Esophagus squamous epithelium (tissue), 5 donors: ENCODE results near the gene EIF2B5. TPM values are rescaled to one million over a fixed set of nuclear protein-coding genes. Genes with fewer than 3 reads are reported as not detected.

Source experiments
- DNase-seq: peaks from one replicate; lab custom pipeline; 2025; lab: John Stamatoyannopoulos, UW
- H3K27ac ChIP-seq, 4 donors: fragments of 200-600 bp; sonication (generic); one replicate each; pipeline ENCODE4 v1.5.1; 2016 to 2019; ENCODE audit warnings: mild to moderate bottlenecking in 1 of 4
- H3K27me3 ChIP-seq, 4 donors: fragments of 200-600 bp; sonication (generic); 1 replicate in 3 of 4; 2 replicates in 1 of 4; pipeline versions ENCODE4 v1.5.1 to v1.6.0; 2017 to 2021; ENCODE audit warnings: antibody characterized with exemption in 1 of 4
- H3K36me3 ChIP-seq, 3 donors: fragments of 200-600 bp; sonication (generic); one replicate each; pipeline ENCODE4 v1.5.1; 2016 to 2019
- H3K4me1 ChIP-seq, 3 donors: fragments of 200-600 bp; sonication (generic); one replicate each; pipeline ENCODE4 v1.5.1; 2017 to 2019
- H3K4me3 ChIP-seq, 4 donors: fragments of 200-600 bp; sonication (generic); 1 replicate in 3 of 4; 2 replicates in 1 of 4; pipeline ENCODE4 v1.5.1; 2016 to 2019; ENCODE audit warnings: mild to moderate bottlenecking in 2 of 4, moderate library complexity in 1 of 4
- H3K9me3 ChIP-seq, 3 donors: fragments of 200-600 bp; sonication (generic); one replicate each; pipeline ENCODE4 v1.5.1; 2016 to 2019
- POLR2A ChIP-seq, 4 donors: fragments of 450-650 bp; IDR thresholded peaks; one replicate each; pipeline ENCODE4 v1.6.1; 2017; ENCODE audit warnings: antibody characterized with exemption in 4 of 4, mild to moderate bottlenecking in 4 of 4, moderate library complexity in 3 of 4
- WGBS, 2 donors: methylation state at CpG; one replicate each; pipeline ENCODE4 v1.1.5; 2018; 5-methylcytosine and 5-hydroxymethylcytosine counted together
- intact Hi-C: fragments of 100-400 bp; cut with DNase I; formaldehyde crosslinking; loops from one replicate; pipeline ENCODE4 v1.15.0; 2022
- total RNA-seq, 4 donors: library from RNA; depleted of rRNA; stranded (reverse); fragments of >200 nt; gene quantifications; one replicate each; pipeline ENCODE4 v1.1.0, GENCODE V29; 2016
- TF ChIP-seq, protein P1 (sequence below), 6 experiments: fragments of 450-650 bp in 4 of 6; fragments of 200-600 bp in 2 of 6; sonication (generic) in 2 of 6; IDR thresholded peaks; one replicate each; pipeline ENCODE4 v1.5.1; 2016 to 2019; ENCODE audit warnings: antibody characterized with exemption in 6 of 6, mild to moderate bottlenecking in 4 of 6, moderate library complexity in 4 of 6
- donor health status: DM: yes; HTN: yes; CAD: no.

Gene EIF2B5
- total RNA-seq, 4 donors from 2014 or later = 27.2 to 51.5 (median 42.1) TPM

DNA sequence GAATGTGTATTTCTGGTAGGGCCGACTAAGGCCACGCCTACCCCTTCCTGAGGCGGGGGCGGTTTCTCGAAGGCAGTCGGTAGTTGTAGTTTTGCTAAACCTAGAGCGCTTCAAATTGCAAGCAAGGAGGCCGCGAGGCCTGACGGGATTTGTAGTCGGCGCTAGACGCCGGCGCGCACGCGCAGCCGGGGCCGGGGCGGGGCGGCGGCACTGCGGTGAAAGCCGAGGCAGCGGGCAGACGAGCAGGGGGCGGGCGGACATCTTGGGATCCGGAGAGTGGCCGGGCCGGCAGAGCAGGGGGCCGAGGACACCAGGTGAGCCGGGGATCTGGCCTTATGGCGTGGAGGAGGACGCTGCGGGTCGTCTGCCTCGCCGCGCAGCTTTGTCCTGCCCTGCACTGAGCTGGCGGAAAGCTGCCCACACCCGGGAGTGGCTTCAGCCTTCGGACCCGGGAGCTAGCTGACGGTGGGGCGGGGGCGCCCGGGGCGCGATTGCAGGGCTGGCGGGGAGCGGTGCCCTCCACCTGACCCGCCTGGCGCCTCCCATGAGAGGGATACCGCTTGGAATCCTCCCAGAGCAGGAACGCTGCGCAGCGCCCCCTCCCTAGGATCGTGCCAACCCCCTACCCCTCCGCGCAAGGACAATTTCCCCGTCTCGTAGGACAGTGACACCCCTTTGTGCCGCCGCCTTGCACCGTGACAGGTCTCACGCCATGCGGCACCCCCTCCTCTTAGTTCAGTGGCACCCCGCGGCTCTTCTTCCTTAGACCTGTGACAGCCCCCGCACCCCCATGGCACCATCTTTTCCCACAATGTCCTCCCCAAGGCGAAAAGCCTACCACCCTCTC lies 39.7 kb downstream of the EIF2B5 start, which contains the start of gene AP2M1:
Gene AP2M1, plus strand, starts transcription at position 210 of the 847 bp plus-strand sequence. CDS start 2,139 bp downstream, outside the sequence.
- peak in 3 of 4 donors; percentile 66 to 87 (median 79) for TF ChIP-seq POLR2A (IDR thresholded peaks at IDR 0.05)
- TF ChIP-seq, protein P1, sequence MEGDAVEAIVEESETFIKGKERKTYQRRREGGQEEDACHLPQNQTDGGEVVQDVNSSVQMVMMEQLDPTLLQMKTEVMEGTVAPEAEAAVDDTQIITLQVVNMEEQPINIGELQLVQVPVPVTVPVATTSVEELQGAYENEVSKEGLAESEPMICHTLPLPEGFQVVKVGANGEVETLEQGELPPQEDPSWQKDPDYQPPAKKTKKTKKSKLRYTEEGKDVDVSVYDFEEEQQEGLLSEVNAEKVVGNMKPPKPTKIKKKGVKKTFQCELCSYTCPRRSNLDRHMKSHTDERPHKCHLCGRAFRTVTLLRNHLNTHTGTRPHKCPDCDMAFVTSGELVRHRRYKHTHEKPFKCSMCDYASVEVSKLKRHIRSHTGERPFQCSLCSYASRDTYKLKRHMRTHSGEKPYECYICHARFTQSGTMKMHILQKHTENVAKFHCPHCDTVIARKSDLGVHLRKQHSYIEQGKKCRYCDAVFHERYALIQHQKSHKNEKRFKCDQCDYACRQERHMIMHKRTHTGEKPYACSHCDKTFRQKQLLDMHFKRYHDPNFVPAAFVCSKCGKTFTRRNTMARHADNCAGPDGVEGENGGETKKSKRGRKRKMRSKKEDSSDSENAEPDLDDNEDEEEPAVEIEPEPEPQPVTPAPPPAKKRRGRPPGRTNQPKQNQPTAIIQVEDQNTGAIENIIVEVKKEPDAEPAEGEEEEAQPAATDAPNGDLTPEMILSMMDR (IDR thresholded peaks at IDR 0.05) = no peak
- 0 to 1% methylated on average over 21 to 49 of the region's 73 CpGs for WGBS, 2 donors

DNA sequence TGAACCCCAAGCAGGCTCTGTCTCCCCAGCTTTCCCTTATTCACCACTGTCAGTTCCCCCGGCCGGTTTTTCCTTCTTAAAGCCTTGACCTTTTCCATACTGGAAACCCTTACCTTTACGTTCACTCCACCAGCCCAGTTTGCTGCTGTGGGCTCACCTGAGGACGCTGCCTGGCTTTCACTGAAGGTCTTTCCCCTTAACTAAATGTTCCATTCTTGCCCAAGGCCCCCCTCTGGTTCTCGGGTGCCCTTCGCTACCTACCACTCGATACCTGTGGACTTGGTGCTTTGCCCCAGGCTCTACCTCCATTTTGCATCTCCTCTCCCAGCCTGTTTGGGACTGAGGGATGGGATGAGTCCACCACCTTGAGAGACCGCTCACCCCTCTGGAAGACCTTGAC lies 40.3 kb downstream of the EIF2B5 start:
- intact Hi-C loops = no loop called here
- Histone ChIP-seq H3K4me3 (peak overlapping the region; percentile 97 to 100 (median 99)), H3K36me3 (peaks cover 29 to 54% (median 42%) of the 10 kb centered on the region in 3 donors), H3K27ac (peak overlapping the region; percentile 96 to 98 (median 98)), H3K27me3 (no peaks in the 10 kb centered on the region), H3K9me3 (no peaks in the 10 kb centered on the region), H3K4me1 (peaks cover 48 to 77% (median 59%) of the 10 kb centered on the region in 3 donors)
- TF ChIP-seq POLR2A (IDR thresholded peaks at IDR 0.05) = no peak
- TF ChIP-seq, protein P1 (IDR thresholded peaks at IDR 0.05) = no peak
- 4 to 17% methylated on average over 7 to 8 of the region's 8 CpGs for WGBS, 2 donors
- DNase-seq = no peak

More for the DNA sequence above, 39.7 kb downstream of the EIF2B5 start, which contains the start of gene AP2M1:
- peaks cover 48 to 77% (median 59%) of the 10 kb centered on the region in 3 donors for H3K4me1 ChIP-seq
- no peaks in the 10 kb centered on the region for H3K27me3 ChIP-seq
- H3K9me3 ChIP-seq = no peaks in the 10 kb centered on the region
- H3K4me3 ChIP-seq = peak within 1 kb of the TSS; percentile 97 to 100 (median 99)
- peak within 1 kb of the TSS; percentile 96 to 98 (median 98) for H3K27ac ChIP-seq
- peaks cover 28 to 54% (median 38%) of the 10 kb centered on the region in 3 donors for H3K36me3 ChIP-seq
- intact Hi-C loops = no loop called here
- DNase-seq = peak; percentile 94

DNA sequence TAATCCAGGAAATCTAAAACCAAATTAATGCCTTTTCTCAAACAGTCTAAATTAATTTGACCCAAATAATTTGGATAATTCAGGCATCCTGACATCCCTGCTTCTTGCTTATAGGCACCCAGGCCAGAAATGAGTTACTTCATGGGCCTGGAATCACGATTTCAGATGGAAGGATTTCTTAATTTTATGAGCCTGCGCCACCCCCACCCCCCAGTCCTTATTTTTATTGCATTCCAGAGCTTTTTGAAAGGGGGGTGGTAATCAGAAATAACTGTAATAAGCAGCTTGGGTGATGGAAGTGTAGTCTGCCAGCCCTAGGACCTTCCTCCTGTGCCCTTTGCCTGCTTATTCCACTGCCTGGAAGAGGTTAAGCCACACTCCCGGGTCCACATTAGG lies 40.8 kb downstream of the EIF2B5 start:
- no peaks in the 10 kb centered on the region for H3K9me3 ChIP-seq
- H3K27me3 ChIP-seq = no peaks in the 10 kb centered on the region
- WGBS, 2 donors = 16 to 21% methylated on average over 3 of the region's 3 CpGs
- H3K36me3 ChIP-seq = peaks cover 30 to 54% (median 42%) of the 10 kb centered on the region in 3 donors
- TF ChIP-seq POLR2A (IDR thresholded peaks at IDR 0.05) = no peak
- TF ChIP-seq, protein P1 (IDR thresholded peaks at IDR 0.05) = no peak
- H3K4me3 ChIP-seq = peak overlapping the region; percentile 97 to 100 (median 99)
- intact Hi-C loops = no loop called here
- H3K4me1 ChIP-seq = peaks cover 48 to 73% (median 59%) of the 10 kb centered on the region in 3 donors
- no peak for DNase-seq
- peak overlapping the region; percentile 96 to 98 (median 98) for H3K27ac ChIP-seq

GRCh38 chr3:184176377-184177330 lies 41.5 kb downstream of the EIF2B5 start:
- H3K27me3 ChIP-seq = no peaks in the 10 kb centered on the region
- peak overlapping the region; percentile 97 to 100 (median 99) for H3K4me3 ChIP-seq
- 27 to 36% methylated on average over 9 to 15 of the region's 19 CpGs for WGBS, 2 donors
- no peaks in the 10 kb centered on the region for H3K9me3 ChIP-seq
- no peak for DNase-seq
- intact Hi-C loops = no loop called here
- H3K36me3 ChIP-seq = peaks cover 37 to 54% (median 47%) of the 10 kb centered on the region in 3 donors
- TF ChIP-seq, protein P1 (IDR thresholded peaks at IDR 0.05) = no peak
- TF ChIP-seq POLR2A (IDR thresholded peaks at IDR 0.05) = no peak
- H3K27ac ChIP-seq = peak overlapping the region; percentile 96 to 98 (median 98)
- H3K4me1 ChIP-seq = peaks cover 43 to 66% (median 54%) of the 10 kb centered on the region in 3 donors
